ENCODE results near the gene EXOG.

EXOG gene, protein sequence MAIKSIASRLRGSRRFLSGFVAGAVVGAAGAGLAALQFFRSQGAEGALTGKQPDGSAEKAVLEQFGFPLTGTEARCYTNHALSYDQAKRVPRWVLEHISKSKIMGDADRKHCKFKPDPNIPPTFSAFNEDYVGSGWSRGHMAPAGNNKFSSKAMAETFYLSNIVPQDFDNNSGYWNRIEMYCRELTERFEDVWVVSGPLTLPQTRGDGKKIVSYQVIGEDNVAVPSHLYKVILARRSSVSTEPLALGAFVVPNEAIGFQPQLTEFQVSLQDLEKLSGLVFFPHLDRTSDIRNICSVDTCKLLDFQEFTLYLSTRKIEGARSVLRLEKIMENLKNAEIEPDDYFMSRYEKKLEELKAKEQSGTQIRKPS

DNA sequence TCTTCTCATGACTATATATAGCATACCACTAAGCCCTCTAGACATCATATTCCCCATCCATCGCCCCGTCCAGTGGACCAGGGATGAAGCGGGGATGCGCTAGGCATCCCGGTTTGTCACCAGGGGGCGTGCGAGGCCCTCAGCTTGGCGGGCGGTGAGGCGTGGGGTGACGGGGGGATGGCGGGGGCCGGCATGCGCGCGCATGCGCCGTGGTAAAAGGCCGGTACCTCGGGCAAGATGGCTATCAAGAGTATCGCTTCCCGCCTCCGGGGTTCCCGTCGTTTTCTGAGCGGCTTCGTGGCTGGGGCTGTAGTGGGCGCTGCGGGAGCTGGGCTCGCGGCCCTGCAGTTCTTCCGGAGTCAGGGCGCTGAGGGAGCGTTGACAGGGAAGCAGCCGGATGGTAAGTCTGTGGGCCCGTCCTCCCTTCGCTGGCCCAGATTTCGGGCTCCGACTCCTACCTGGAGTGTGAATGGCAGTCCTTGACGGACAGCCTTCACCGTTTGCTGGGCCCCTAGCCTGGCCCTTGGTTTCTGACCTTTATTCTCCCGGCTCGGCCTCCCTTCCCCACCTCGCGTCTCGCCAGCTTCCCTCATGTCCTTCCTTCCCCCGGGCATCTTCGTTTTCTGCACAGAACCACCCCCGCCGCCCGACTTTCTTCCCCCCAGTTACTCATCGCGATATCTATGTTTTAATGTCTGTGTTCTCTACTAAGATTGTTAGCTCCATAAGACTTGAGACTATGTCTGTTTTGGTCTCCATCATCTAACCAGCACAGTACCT, at the start of gene EXOG:
EXOG (plus strand) TSS at position 210 of the 780 bp plus-strand sequence; CDS start at position 238, 28 bp downstream.
- DNase-seq: peak; percentile 70 to 92

DNA sequence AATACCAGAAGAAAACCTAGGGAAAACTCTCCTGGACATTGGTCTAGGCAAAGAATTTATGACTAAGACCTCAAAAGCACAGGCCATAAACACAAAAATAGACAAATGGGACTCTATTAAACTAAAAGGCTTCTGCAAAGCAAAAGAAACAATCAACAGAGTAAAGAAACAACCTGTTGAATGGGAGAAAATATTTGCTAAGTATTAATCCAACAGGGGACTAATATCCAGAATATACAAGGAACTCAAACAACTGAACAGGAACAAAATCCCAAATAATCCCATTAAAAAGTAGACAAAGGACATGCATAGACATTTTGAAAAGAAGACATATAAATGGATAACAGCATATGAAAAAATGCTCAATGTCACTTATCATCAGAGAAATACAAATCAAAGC, 49.3 kb upstream of the EXOG start:
- no peak for DNase-seq

DNA sequence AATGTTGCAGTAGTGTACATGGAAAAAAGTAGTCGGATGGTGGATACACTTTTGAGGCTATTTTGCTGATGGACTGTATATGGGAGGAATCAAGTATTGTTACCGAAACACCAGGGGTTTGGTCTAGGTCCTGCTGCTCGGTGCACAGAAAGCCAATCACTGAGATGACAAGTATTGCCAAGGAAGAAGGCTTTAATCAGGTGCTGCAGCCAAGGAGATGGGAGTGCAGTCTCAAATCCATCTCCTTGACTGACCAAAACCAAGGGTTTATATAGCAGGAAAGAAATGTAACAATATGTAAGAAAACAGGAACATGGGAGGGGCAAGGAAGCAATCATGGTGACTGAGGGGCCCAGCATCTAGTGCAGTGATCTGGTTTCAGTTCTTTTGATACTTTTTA, 45.3 kb upstream of the EXOG start:
- DNase-seq: no peak

DNA sequence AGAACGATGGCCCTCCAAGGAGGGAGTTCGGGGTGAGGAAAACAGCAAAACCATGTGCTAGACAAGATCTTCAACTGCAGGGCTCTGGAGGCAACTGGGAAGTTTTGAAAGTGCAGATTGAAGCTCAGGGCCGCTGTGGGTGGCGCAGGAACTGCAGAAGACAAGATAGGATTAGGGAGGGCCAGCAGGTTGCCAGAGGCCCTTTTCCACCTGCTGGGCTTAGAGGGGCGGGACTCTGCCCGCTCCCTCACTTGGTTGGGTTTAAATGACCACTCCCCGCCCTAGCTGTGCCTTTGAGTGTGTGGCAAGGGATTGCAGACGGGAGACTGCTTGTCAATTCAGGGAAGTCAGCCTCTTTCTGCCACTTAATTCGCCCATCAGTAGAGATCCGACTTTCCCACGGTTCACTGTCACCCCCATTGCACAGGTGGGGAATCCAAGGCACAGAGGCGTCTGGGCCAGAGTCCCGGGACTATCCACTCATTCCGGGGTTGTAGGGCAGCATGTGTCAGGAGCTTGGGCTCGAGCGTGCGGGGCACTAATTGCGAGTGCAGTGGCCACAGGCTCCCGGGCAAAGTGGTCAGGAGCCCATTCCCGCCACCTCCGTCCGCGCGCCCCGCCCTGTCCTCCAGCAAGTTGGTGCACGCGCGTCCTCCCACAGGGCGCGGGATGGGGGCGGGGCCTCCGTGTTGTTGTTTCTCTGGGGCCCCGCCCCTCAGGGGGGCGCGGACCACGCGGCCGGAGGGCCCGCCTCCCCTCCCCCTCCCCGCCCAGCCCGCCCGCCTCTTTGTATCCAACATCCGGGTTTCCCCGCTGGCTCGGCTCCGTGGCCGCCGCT, 42.8 kb upstream of the EXOG start, which contains the start of gene ACVR2B:
ACVR2B (plus strand) TSS at position 816 of the 838 bp plus-strand sequence. CDS start 433 bp downstream, outside the sequence.
- peak; percentile 76 to 83 for DNase-seq

DNA sequence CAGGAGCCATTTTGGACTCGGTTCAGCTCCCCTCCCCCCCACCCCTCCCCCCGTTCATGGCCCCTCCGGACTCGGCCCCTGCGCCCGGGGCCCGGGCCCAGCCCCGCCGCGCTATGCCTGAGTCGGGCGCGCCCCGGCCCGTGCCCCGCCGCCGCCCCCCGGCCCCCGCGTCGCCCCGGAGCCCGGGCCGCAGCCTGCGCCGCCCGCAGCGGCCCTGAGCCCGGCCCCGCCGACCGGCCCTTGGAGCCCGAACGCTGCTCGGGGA, 42.3 kb upstream of the EXOG start:
- DNase-seq: no peak

DNA sequence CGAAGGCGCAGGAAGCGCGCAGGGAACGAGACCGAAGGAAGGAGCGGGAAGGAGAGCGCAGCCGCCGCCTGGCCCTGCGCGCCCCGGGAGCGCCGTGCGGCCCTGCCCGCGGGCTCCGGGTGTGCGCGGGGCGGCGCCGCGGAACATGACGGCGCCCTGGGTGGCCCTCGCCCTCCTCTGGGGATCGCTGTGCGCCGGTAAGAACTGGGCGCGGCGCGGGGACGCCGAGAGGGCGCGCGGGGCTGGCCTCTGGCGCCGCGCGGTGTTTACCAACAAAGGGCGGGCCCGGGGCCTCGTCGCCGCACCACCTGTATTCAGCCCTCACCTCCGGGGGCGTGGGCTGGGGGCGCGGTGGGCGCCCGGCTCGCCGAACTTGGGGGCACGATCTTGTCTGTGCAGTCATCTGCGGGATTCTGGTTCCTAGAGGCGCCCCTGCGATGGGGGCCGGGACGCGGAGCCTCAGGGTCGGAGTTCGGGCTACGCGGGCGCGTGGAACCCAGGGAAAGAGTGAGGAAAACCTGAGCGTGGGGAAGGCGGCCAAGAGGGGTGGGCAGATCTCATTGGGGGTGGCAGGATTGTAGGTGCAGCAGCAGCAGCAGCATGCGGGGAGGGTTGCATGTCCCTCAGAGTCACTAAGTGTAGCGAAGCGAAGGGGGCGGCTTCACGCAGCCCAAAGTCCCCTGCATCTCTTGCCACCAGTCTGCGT, 41.8 kb upstream of the EXOG start:
- DNase-seq: peak in 1 of 2 experiments; percentile 28

DNA sequence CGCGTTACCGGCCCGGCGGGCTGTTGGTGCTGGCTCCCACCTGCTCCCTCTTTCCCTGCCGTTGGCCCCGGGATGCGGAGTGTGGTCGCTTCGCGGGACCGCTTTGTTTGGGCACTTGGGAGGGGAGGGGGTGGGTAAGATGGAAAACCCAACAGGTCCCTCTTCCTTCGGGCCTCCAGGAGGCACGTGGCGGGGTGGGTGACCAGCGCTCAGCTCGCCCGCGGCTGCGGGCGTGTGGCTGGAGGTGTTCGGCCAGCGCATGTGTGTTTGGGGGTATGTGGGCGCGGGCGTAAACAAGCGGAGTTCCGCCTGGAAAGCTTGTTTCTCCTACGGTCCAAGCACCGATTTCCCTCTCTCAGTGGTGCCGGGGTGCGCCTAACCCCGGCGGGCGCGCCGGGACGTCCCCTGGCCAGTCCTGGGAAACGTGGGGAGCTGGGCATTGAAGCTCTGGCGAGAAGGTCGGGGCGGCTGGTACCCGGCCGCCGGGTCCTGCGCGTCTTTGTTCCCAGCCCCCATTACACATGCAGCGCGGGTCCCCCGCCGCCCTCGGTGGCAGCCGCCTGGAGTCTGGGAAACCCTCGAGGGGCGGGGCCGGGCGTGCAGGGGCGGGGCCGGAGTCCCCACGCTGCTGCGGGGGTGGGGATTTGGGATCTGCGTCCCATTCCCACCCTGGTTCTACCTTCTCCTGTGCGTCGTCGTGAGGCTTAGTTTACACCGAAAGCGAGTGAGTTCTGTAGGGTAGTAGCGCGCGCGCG, 41.1 kb upstream of the EXOG start:
- peak; percentile 60 to 70 for DNase-seq

DNA sequence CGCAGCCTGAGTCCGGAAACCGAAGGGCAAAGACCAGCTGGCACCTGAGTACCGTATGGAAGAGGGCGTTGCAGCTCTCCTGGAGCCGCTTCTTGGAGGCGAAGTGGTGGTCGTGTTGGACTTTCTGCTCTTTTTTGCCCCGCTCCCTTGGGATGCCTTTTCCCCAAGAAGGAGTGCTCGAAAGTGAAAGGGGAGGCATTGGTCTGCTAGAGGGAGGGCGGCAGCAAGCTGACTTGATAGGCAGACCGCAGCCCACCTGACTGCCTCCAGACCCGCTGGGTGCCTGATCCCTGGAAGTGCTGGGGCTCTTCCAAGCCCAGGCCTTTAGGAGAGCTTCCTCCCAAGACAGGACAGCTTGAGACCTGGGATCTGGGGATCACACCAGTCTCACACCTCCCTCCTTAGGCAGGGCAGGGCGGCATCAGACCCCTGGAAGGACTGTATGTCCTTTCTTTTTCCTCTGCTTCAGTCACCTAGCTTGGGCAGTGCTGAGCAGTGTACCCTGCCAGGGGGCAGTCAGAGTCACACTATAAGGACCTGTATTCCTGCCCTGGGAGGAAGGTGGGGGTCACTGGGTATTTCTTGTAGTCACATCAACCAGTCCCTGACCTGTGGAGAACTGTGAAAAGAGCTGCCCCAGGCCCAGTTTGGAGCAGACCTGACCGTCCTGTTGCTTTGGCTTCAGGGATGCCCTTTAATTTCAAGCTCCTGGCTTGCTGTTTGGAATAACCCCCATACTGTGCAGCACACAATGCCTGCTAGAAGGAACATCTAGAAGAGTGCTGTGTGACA, 40.3 kb upstream of the EXOG start:
- DNase-seq: no peak

DNA sequence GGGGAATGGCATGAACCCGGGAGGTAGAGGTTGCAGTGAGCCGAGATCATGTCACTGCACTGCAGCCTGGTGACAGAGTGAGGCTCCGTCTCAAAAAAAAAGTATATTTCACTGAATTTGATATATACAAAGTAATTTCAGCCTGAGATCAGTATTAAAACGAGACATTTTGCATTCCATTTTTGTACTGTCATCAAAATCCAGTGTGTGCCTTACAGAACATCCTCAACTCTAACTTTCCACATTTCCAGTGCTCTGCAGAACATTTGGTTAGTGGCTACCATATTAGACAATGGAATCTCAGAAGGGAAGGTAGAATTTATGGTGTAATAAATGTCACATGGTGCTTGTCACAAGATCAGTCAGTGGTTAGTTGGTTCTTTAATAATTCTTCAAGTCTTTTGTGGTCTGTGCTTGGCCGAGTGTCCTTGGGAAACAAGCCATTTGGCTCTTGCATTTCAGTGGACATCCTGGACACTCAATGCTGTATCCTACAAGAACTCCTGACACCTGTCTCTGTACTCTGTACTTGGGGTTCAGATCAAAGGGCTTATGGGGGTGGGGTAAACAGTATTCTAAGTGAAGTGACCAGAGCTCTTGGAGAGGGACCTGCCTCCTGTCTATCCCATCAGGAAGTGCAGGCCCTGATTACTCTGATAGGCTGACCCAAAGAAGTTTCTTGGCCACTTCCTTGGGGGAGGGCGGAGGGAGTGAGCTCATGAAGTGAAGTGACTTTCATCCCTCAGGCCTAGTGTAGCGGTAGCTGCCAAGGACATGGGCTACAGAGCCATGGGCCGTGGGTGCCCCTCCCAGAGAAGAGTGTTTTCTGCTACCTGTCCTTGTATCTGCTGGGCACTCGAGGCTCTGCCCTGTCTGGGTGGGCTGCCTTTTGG, 38.8 kb upstream of the EXOG start:
- no peak for DNase-seq

DNA sequence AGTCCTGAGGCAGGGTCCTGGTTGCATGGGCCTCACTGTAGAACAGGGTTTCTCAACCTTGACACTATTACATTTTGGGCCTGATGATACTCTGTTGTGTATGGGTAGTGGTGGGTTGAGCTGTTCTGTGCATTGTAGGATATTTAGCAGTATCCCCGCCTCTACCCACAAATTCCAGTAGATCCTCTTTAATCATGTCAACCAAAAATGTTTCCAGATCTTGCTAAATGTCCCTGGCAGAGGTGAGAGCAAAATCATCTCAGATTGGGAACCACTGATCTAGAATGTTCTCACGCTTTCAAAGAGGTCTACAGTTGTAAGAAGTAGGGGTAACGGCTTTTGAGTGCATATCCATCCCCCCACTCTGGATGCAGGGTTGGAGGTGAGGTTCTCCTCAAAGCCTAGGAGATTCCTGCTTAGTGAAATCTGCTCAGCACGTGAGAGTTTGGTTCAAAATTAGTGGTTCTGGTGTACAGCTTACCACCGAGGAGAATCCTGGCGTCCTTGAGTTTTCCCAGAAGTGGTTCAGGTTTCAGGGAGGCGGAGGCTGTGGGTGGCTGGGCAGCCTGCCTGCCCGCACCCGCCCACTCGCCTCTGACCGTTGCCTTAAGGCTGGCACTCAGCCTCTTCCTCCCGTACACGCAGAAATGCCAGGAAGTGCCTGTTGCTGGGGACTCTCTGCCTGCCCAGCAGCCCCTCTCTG, 37.2 kb upstream of the EXOG start:
- no peak for DNase-seq

DNA sequence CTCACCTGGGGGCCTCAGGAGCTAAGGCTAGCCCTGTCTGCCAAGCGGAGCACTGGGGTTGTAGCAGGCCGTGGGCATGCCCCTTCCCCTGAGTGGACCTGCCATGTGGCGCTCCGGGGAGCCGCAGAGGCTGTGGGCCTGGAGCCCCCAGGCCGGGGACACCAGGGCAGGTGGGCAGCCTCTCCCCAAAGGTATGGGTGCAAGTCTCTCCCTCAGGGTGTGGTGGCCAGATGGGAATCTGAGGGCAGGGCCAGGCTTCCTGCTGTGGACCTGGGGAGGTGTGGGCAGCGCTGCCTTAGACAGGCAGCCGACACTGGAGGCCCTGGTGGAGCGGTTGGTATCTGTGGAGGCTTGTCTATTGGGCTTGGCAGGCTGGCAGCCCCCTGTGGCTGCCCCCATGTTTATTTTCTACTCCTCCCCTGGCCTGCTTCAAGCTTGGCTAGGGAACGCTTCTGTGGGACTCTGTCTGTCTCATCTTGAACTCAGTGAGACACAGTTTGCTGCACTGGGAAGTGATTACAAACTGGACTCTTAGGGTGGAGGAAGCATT, 36.6 kb upstream of the EXOG start:
- no peak for DNase-seq

DNA sequence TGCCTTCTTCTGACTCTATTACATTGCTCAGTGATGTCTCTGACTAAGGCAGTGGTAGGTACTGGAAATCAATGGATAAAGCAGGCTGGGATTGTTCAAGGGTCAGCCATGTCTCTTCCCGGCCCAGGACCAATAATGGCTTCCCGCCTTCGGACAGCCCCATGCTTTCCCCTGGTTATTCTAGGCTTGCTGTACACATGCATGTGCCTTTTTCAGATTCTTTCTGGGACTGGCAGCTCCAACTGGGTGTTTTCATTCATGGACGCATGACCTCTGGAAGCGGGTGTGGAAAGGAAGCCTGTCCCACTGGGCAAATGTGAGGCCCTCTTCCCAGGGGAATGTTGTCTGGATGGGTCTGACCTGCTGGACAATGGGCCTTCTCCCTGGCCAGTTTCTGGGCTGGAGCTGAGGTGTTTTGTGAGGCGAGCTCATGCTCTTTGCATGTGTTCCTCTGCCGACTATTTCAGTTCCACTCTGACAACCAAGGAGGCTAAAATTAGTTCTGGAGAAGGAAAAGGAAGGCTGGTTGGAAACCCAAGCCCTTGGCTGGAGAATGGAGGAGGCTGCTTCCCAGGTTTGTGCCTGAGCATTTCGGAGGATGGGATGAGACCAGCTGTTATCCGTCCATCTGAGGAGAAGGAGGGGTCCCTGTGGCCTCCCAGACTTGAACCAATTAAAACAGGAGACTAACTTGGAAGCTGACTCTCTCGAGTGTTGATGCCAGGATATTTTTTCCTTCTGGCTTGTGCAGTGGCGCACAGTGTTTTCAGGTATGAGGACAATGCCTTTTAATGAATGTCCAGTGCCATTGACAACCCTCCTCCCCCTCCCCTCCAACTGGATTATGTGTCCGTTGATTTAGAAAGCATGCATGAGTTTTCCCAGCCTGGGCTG, 35.5 kb upstream of the EXOG start:
- no peak for DNase-seq

DNA sequence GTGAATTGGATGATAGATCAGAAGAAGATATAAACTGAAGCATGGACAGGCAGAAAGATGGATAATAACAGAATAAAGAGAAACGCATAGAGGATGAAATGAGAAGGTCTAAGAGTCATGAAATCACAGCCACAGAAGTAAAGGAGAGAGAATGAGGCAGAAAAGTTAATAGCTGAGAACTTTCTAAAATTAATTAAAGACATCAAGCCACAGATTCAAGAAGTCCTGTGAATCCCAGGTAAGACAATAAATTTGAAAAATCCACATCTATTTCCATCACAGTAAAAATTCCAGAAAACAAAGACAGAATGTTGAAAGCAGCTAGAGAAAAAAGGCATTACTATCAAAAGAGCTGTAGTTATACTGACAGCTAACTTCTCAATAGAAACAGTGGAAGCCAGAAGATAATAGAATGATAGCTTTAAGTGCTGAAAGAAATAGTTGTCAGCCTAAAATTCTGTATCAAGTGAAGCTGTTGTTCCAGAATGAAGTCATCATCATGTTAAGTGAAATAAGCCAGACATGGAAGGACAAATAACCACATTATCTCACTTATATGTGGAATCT, 30.5 kb upstream of the EXOG start:
- no peak for DNase-seq

DNA sequence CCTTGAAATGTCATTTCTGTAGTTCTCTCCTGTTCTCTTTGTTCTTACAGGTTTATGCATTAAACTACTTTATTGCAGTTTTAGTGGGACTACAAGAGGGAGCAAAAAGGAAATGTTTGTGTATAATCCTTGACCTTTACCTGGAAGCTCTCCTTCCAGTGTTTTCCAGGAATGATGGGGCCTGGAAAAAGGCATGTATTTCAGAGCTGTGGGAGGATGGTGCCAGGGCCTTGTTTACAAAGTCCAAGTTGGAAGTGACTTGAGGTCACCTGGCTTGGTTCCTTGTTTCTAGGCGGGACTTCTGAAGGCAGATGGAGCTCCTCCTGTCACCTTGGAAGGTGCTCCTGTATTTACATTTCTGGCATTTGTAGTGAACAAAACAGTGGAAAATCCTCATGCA, 27.4 kb upstream of the EXOG start:
- DNase-seq: no peak

DNA sequence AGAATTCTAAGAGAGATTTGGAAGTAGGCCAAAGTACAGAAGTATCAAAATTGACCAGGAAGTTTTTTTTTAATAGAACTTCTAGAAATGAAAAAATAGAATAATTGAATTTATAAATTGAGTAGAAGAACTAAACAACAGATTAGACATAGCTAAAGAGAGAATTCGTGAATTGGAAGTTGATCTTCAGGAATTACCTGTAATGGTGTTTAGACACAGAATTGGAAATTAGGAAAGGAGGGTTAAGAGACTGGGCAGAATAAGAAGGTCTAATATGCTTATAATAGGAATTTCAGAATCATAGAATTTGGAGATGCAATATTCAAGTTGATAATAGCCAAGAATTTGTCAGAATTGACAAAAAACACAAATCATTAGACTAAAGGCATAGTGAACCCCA, 26.3 kb upstream of the EXOG start:
- DNase-seq: no peak

DNA sequence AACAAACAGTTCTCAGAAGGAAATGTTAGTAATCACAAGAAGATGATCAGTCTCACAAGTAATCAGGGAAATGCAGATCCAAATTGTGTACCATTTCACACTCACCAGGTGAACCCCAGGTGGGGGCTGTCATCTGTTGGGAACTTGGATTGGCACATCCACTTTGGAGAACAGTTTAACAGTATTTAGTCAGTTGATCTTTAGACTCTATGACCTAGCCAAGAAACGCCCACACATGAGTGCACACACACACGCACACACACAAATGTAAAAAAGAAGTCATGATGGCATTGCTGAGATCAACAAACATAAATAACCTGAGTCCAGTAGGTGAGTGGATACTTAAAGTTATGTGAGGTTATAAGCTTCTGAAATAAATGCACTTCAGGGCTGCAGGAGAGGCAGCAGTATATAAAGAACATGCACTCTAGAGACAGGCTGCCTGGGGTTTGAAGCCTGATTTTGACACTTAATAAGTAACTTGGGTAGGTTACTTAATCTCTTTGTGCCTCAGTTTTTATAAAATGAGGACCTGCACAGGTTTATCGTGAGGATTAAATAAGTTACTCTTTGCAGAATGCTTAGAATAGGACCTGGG, 24.8 kb upstream of the EXOG start:
- DNase-seq: no peak

DNA sequence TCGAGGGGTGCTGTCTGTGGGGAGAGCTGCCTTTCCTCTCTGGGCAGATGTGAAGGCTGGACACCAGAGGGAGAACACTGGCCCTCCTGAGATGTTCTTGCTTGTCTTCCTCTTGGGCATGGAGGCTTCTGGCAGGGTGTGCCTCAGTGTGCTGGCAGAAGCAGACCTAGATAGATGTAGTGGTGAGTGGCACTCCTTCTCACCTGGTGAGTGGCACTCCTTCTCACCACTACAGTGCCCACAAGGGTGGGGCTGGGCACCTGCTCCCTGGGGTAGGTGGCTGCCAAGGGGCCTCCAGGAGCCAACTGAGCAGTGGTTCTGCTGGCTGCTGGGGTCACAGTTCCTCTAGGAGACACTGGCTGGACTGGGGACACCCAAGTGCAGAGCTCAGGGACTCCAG, 23.8 kb upstream of the EXOG start:
- DNase-seq: no peak
